Stimulated activated CD4-positive, alpha-beta T cell treated with anti-CD3 and anti-CD28 coated beads, TNF-alpha, amount 100 ng/mL, for 1 hour (primary cell): ENCODE measurements around the gene CSNK2A1.
"Not testable (repeated sequence)": the region's sequence is repeated elsewhere in the genome, so short reads cannot be mapped to it uniquely, and the experiment has no call there.

Source experiments
- DNase-seq, 3 donors: peaks; one replicate each; pipeline ENCODE4 v3.0.0-alpha.2; 2020; ENCODE audit warnings: low read depth in 3 of 3, low spot score in 1 of 3

CSNK2A1 gene

GRCh38 chr20:535958-536357, 7.6 kb downstream of the CSNK2A1 start:
- DNase-seq: no peak

GRCh38 chr20:533526-533925, 10.1 kb downstream of the CSNK2A1 start:
- DNase-seq: no peak

- DNase-seq: no peak
Measured at GRCh38 chr20:532530-532929, 11.1 kb downstream of the CSNK2A1 start.

GRCh38 chr20:531608-532007, 12.0 kb downstream of the CSNK2A1 start:
- DNase-seq: no peak

- no peak for DNase-seq
Measured at GRCh38 chr20:530321-530720, 13.3 kb downstream of the CSNK2A1 start.

GRCh38 chr20:528923-529604, 14.5 kb downstream of the CSNK2A1 start:
- DNase-seq: no peak

GRCh38 chr20:527571-527886, 16.1 kb downstream of the CSNK2A1 start:
- DNase-seq: no peak

- DNase-seq: no peak
Measured at GRCh38 chr20:521860-522259, 21.7 kb downstream of the CSNK2A1 start.

- DNase-seq: no peak
Measured at GRCh38 chr20:519999-520398, 23.6 kb downstream of the CSNK2A1 start.

GRCh38 chr20:517221-517620, 26.4 kb downstream of the CSNK2A1 start:
- DNase-seq: no peak

- DNase-seq: no peak
Measured at GRCh38 chr20:516799-517198, 26.8 kb downstream of the CSNK2A1 start.

GRCh38 chr20:515696-516095, 27.9 kb downstream of the CSNK2A1 start:
- no peak for DNase-seq

- DNase-seq: no peak
Measured at GRCh38 chr20:513429-513828, 30.2 kb downstream of the CSNK2A1 start.

- not testable (repeated sequence) for DNase-seq
Measured at GRCh38 chr20:510328-511057, 33.1 kb downstream of the CSNK2A1 start.

- not testable (repeated sequence) for DNase-seq
Measured at GRCh38 chr20:508364-508787, 35.2 kb downstream of the CSNK2A1 start.

GRCh38 chr20:507761-508332, 35.7 kb downstream of the CSNK2A1 start:
- DNase-seq: no peak

GRCh38 chr20:507006-507758, 36.4 kb downstream of the CSNK2A1 start:
- DNase-seq: no peak

GRCh38 chr20:504632-505075, 38.9 kb downstream of the CSNK2A1 start:
- no peak for DNase-seq

- no peak for DNase-seq
Measured at GRCh38 chr20:503048-503737, 40.4 kb downstream of the CSNK2A1 start.

GRCh38 chr20:497979-498378, 45.6 kb downstream of the CSNK2A1 start:
- DNase-seq: no peak

GRCh38 chr20:496126-496696, 47.4 kb downstream of the CSNK2A1 start:
- DNase-seq: no peak
